Measurements from ENCODE around the gene DENND11.

DNA sequence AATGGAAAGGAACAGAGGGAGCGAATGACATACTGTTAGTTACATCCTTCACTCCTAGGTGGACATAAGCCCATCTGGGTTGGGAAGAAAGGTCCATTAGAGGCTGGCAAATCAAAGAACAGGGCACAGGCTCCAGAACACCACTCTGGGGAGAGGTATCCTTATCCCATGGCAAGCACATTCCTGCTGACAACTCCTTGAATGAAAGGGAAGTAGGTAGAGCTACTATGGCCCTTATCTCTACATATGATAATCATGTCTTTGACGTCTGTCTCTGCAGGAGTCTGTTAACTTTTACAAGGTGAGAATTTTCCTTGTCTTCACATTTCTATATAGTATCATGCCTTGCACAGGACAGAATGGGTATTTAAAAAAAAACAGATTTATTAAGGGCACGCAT, 10.4 kb downstream of the DENND11 start:
- TF ChIP-seq, protein P1, sequence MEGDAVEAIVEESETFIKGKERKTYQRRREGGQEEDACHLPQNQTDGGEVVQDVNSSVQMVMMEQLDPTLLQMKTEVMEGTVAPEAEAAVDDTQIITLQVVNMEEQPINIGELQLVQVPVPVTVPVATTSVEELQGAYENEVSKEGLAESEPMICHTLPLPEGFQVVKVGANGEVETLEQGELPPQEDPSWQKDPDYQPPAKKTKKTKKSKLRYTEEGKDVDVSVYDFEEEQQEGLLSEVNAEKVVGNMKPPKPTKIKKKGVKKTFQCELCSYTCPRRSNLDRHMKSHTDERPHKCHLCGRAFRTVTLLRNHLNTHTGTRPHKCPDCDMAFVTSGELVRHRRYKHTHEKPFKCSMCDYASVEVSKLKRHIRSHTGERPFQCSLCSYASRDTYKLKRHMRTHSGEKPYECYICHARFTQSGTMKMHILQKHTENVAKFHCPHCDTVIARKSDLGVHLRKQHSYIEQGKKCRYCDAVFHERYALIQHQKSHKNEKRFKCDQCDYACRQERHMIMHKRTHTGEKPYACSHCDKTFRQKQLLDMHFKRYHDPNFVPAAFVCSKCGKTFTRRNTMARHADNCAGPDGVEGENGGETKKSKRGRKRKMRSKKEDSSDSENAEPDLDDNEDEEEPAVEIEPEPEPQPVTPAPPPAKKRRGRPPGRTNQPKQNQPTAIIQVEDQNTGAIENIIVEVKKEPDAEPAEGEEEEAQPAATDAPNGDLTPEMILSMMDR (IDR thresholded peaks at IDR 0.05) = no peak
- TF ChIP-seq EZH2 (IDR thresholded peaks at IDR 0.05; ENCODE audit: borderline replicate concordance, insufficient read depth, low read depth, low read length, poor library complexity, severe bottlenecking) = no peak
